IPS-18c (cell line): ENCODE results near the gene PROC.

Source experiments
- H3K4me3 ChIP-seq: 2 replicates; pipeline ENCODE4 v1.7.0; 2013; ENCODE audit warnings: low read depth, mild to moderate bottlenecking, low read length, moderate library complexity; ENCODE audit not compliant: insufficient read depth
- H3K9me3 ChIP-seq: one replicate; pipeline ENCODE4 v1.6.1; 2013; ENCODE audit warnings: mild to moderate bottlenecking, low read length, moderate library complexity; ENCODE audit not compliant: control insufficient read depth, insufficient read depth

PROC gene

DNA sequence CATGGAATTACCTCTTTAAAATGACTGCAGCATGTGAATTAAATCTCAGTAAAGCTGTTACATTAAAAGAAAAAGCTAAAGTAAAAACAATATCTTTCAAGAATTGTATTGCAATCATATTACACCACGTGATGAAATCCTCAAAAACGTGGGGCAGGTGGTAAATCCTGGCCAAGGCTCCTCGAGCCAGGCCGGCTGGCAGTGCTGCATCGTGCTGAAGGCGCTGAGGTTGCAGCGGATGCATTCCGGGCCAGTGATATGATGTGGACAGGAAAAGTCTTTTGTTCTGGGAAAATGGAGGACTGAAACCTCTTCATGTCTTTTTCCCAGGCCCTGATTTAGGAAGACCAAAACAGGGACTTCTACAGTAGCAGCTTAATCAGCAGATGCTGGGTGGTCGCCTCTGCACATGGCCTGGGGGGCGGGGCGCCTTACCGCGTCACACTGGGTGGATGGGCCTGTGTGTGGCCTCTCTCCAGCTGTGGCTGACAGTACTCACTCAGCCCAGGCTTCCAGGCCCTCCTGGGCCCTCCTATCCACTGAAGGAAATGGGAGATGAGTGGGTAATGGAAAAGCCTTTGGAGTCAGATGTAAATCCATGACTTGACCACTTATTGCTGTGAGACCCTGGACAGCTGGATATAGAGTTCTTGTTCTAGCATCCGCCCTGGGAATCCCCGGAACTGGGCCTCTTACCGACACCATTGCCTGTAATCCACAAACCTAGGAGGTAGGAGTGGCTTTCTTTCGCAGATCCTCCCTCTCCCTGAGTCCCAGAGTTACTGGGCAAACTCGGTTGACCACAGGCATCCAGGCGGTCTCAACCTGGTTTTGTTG is 45.1 kb downstream of the PROC start:
- H3K9me3 ChIP-seq: no peaks in the 10 kb centered on the region
- H3K4me3 ChIP-seq: no peak overlapping the region

DNA sequence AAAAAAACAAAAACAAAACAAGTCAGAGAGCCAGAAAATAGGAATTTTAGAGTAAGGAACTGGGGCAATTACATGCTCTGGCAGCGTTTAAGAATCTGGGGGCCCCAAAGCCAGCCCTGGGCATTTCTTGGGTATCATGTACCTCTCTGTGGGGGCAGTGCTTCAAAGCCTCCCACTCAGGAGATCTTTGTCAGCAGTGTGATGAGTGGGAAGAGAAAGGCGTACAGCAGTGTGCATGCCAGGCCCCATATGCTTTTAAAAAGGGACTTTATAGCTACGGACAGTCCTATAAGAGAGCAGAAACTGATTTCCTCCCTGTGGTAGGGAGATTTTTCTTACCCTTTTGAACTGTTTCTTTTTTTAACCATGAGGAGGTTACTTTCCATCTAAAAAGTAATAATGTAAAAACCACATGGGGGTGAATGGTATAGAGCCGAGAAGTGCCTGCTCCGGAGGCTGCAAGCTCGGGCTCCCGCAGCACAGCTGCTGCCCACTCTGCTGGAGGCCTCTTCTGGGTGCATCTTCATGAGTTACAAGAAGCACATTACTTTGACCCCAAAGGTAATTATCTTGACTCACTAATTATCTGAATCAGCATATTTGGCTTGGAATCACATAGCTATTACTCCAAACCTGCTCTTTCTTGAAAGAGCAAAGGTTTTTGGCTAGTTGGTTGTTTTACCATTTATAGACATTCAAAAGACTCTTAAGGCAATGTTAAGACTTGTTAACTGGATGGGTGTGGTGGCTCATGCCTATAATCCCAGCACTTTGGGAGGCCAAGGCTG is 46.4 kb downstream of the PROC start:
- Histone ChIP-seq H3K9me3 (no peaks in the 10 kb centered on the region), H3K4me3 (no peak overlapping the region)

- H3K4me3 ChIP-seq: no peak overlapping the region
- no peaks in the 10 kb centered on the region for H3K9me3 ChIP-seq
Measured at GRCh38 chr2:127465258-127465657, 47.0 kb downstream of the PROC start.

DNA sequence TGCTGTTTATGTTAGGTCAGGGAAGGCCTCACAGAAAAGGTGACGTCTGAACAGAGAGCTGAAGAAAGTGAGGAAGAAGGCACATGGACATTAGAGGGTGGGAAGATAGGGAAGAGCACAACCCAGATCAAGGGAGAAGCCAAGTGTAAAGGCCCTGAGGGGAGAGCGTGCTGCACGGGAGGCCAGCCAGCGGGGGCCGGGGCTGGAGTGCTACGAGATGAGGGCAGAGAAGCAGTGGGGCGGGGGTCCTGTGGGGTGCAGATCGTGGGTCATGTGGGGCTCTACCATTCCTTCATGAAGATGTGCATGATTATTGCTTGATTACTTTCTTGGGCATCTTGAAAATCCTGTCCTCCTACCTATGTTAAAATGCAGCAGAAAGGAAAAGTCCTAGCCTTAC is 50.8 kb downstream of the PROC start:
- no peak overlapping the region for H3K4me3 ChIP-seq

GRCh38 chr2:127469974-127470373 is 51.7 kb downstream of the PROC start:
- Histone ChIP-seq H3K9me3 (no peaks in the 10 kb centered on the region), H3K4me3 (no peak overlapping the region)

More for the DNA sequence above, 50.8 kb downstream of the PROC start:
- H3K9me3 ChIP-seq: no peaks in the 10 kb centered on the region

- Histone ChIP-seq H3K4me3 (no peak overlapping the region), H3K9me3 (no peaks in the 10 kb centered on the region)
Measured at GRCh38 chr2:127471286-127471988, 53.2 kb downstream of the PROC start.

GRCh38 chr2:127472268-127472667 is 54.0 kb downstream of the PROC start:
- no peaks in the 10 kb centered on the region for H3K9me3 ChIP-seq
- no peak overlapping the region for H3K4me3 ChIP-seq

DNA sequence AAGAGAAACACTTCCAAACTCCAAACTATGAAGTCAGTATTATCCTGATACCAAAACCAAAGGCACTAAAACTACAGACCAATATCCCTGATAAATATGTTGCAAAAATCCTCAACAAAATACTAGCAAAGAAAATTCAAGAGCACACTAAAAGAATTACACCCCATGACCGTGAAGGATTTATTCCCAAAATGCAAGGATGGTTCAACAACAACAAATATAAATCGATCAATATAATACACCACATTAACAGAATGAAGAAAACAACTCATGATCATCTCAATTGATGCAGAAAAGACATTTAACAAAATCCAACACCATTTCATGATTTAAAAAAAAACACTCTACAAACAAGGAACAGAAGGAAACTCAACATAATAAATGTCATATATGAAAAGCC is 57.6 kb downstream of the PROC start:
- no peaks in the 10 kb centered on the region for H3K9me3 ChIP-seq

More for the DNA sequence above, 57.6 kb downstream of the PROC start:
- H3K4me3 ChIP-seq: no peak overlapping the region
